Stimulated activated CD8-positive, alpha-beta memory T cell treated with anti-CD3 and anti-CD28 coated beads, Interleukin-12 subunit alpha, Interleukin-12 subunit beta, amount 100 ng/mL, for 24 hours (primary cell): ENCODE results near the gene HGFAC.

Source experiments
- DNase-seq: peaks from one replicate; pipeline ENCODE4 v3.0.0-alpha.2; 2020; ENCODE audit errors: extremely low read depth

Gene HGFAC

DNA sequence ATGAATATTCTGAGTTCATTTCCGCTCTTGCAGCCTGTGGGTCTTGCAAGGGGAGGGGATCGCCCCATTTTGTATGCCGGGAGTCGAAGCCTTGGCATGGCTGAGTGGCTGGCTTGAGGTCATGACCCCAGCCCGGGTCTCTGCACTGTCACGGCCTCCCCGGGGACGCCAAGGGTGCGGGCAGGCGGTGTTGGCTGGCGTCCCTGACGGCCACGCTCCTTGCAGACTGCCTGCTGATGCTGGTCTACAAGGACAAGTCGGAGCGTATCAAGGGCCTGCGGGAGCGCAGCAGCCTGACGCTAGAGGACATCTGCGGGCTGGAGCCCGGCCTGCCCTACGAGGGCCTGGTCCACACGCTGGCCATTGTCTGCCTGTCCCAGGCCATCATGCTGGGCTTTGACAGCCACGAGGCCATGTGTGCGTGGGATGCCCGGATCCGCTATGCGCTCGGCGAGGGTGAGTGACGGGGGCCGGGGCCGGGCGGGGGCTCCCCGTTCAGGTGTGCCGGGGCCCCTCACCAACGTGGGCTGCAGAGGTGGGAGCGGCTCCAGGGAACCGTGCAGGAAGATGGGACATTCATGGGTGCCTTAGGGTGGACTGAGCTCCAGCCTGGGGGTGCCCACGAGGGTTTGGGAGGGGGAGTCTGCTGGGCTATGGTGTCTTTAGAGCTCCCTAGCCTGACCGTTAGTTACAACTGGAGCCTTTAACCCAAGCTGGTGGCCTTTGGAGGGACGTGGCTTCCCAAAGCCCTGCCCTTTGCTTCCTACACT, 31.6 kb downstream of the HGFAC start:
- DNase-seq: no peak

DNA sequence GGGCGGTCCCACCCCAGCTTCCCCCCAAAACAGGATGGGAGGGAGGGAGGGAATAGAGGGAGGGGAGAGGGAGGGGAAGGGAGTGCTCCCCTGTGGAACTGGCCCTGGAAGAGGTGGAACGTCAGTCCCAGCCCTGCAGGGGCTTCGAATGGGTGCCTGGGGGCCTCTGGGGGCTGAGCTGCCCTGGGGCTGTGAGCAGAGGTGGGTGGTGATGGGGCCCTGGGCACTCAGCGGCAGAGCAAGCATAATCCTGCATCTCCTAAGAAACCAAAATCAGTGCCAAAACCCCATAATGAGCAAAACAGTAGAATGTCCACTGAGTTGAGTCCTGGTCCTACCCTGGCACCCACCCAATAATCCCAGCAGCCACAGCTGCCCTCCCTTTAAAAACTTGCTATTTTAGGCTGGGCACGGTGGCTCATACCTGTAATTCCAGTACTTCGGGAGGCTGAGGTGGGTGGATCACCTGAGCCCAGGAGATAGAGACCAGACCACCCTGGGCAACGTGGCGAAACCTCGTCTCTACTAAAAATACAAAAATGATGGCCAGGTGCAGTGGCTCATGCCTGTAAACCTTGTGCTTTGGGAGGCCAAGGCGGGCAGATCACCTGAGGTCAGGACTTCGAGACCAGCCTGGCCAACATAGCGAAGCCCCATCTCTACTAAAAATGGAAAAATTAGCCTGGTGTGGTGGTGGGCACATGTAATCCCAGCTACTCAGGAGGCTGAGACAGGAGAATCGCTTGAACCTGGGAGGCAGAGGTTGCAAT, 32.4 kb downstream of the HGFAC start:
- no peak for DNase-seq

DNA sequence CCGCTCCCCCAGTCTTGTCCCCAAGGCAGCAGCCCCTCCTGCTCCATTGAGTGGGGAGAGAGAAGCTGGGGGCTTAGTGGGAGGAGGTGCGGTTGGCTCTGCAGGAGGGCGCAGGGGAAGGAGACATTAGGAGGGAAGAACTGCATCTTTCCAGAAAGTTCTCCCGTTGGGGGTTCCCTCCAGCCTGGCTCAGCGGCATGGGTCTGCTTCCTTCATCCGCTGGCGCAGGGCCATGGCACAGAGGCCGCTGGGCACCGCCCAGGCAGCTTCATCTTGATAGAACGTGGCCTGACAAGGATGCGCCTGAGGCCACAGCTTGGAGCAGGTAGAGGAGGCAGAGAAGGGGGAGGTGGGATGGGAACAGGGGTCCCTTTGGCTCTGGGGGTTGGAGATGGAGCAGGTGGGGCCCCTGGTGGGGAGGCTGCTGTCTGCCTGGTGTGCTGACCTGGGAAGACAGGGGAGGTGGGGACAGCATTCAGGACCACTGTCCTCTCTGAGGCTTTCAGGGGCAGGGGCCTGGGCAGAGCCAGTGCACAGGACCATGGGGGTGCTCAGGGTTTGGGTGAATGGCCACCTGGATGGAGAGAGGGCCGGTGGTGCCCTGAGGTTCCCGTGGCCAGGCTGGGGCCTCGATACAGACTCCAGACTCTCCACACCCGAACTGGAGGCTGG, 33.4 kb downstream of the HGFAC start:
- no peak for DNase-seq

DNA sequence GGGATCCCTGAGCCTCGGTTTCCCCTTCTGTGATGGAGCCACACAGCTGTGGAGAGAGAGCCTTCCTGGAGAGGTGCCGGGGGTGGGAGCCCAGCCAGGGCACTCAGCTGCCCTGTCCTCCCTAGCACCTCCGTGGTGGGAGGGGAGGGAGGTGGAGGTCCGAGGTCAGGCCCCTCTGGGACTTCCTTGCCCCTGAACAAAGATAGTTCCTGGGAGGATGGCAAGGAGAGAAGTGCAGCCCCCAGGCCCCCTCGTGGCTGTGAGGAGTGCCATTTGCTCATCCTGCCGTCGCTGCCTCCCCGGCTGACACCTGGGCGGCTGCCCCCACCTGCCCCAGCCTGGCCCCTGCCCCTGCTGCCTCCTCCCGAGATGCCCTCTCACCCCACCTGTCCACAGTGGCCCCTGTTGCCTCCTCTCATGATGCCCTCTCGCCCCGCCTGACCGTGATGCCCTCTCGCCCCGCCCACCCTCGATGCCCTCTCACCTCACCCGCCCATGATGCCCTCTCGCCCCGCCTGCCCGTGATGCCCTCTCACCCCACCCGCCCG, 34.0 kb downstream of the HGFAC start:
- no peak for DNase-seq

DNA sequence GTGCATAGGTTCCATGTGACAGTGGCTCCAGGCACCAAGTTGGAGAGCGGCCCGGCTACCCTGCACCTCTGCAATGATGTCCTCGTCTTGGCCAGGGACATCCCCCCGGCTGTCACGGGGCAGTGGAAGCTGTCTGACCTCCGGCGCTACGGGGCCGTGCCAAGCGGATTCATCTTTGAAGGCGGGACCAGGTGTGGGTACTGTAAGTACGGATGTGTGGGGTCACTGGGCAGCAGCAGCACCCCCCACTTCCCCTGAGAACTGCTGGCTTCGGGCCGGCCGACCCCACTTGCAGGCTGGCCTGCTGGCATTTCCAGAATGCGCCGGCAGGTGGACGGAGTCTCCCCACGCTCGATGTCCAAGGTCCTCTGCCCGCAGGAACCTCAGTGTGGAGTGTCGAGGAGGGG, 34.6 kb downstream of the HGFAC start:
- DNase-seq: no peak

DNA sequence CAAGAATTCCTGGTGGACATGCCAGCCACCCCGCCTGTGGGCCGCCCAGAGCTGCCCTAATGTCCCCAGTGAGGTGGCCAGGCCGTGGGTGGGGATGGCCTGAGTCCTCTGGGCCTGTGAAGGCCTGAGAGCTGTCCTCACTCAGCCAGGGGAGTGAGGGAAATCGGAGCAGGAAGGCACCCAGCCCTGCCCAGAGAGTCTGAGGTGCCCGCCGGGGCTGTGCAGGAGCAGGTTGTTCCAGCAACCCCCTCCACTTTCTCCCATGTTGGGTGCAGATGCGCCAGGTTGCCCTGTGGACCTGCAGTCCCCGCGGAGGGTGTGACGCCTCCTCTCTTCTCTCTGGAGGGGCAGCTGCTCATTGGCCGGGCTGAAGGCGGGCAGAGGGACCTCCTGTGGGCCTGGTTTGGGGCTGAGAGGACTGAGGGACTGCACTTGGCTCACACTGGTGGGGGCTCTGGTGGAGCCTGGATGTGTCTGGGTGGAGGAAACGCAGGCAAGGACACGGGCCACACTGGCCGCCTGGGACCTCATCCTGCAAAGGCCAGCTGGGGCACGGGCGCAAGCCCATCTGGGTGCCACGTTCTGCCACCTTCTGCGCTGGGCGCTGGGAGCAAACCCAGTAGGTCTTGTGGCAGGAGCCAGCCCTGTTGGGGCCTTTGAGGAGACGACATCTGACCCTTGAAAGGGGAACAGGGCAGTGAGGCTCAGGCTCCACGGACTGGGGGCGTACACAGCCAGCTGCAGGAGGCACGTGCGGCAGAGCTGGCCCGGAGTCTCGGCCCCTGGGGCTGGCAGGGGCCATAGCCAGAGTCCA, 35.4 kb downstream of the HGFAC start:
- DNase-seq: no peak

DNA sequence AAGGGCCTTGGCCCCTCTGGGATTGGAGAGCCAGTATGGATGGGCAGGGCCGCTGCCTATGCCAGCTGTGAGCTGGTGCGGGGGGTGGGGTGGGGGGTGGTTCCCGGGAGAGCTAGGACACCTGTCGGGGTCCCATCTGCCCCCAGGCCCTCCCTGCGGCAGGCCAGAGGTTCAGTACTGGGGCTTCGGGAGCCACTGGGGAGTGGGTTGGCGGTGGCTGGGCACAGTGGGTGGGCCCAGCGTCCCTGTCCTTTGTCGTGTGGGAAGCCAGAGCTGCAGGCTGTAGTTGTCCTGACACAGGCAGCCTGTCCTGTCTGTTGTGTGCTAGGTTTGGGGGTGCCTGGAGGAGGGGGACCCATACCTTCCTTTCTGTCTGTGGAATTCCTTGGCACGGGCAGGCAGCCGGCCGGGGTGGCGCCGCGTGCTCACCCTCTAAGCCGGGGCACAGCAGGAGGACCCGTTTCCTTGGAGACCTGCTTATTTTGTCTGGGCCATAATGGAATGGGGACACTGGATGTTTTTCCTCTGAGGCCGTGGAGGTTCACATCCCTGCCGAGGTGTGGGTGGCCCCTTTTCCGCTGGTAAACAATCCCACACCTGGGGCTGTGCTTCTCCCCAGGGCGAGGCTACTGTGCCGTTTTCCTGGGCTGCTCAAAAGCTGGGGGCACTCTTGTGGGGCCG, 36.1 kb downstream of the HGFAC start:
- DNase-seq: no peak

DNA sequence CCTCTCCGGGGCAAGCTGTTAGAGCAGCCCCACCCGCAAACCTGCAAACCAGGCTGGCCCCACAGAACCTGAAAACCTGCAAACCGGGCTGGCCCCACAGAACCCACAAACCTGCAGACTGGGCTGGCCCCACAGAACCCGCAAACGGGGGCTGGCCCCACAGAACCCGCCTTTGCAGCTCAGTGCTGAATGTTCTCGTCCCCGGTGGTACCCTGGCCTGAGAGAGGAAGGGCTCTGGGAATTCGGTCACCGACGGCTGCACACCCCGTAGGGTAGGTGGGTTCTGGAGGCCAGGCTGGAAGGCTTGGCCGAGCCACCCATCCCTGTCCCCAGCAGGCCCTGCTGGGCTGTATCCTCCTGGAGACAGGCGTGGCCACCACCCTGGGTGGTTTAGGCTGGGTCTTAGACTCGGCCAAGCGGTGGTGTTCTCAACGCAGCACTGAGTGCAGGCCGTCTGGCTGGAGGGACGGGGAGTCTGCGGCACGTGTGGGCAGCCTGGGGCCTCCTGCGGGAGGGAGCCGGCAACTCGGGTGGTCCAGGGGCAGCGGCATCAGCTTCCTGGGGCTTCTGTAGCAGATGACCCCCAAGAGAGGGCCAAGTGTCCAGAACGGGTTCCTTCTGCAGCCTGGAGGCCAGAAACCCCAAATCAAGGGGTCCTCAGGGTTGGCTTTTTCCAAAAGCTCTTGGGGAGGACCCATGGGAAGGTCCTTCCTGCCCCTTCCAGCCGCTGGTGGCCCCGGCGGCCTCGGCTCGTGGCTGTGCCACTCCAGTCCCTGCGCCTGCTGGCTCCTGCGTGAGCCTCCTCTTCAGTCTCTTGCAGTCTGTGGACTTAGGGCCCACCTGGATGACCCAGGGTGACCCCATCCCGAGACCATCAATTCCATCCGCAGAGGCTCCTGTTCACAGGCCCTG, 36.9 kb downstream of the HGFAC start:
- no peak for DNase-seq

DNA sequence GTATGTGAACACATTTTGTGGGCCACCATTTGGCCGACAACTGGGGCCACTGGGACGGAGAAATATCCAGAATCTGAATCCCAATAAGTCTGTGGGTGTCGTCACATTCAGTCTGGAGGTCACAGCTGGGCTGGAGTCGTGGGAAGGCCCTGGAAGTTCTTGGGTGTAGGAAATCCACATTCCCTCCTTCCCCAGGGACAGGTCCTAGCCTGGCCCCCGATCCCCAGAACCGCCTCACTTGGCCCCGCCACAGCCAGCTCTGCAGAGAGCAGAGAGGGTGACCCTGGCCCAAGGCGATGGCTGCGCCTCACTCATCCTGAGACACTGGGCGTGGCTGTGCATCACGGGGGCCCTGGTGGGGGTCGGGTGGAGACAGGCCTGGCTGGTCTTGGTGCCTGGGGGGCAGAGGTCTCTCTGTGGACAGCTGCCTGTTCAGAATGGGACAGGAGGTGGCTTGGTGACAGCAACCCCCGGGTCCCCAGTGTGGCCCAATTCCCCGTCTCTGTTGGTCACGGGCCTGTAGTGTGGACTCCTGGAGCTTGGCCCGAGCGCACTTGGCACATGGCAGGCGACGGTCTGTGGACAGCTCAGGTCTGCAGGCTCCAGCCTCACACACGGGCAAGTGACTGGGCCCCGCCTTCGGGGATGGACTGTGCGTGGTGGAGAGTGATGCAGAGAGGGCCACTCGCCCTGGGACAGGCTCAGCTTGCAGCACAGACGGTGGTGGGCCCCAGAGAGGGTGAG, 37.8 kb downstream of the HGFAC start:
- DNase-seq: no peak

DNA sequence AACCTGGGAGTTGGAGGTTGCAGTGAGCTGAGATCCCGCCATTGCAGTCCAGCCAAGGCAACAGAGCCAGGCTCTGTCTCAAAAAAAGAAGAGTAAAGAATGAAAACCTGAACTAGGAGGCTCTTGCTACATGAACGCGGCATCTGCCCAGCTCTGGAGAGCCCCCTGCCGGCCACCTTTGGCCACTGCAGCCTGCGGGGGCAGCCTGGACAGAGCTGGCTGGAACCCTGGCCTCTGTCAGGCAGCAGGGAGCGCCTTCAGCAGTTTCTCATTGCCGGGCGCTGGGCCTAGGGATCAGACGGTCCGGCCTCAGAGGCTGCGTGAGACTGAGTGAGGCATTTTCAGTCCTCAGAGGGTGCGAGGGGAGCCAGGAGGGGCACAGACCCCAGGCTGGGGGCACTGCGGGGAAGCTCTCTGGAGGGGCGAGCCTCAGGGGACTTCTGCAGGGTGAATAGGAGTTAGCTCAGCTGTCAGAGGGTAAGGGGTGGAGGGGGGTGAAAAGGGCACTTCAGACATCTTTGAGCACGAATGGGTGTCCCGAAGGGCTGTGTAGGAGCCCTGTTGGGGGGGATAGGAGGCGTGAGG, 38.9 kb downstream of the HGFAC start:
- DNase-seq: peak; percentile 16

DNA sequence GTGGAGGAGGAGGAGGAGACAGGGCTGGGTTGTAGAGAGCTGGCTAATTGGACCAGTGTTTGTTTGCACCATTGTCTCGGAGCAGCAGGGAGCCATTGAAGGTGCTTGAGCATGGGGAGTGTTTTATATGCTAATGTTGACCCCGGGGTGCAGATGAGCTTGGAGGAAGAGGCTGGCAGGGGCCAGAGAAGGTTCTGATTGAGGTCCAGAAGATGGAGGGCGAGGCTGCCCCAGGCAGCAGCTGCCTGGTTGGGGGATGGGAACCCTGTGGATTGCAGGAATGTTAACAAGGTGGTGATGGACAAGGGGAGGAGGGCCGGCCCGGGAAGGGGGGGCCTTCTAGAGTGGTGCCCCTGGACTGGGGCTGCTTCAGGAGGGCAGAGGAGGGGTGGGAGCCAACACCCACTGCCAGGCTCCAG, 39.4 kb downstream of the HGFAC start:
- no peak for DNase-seq

DNA sequence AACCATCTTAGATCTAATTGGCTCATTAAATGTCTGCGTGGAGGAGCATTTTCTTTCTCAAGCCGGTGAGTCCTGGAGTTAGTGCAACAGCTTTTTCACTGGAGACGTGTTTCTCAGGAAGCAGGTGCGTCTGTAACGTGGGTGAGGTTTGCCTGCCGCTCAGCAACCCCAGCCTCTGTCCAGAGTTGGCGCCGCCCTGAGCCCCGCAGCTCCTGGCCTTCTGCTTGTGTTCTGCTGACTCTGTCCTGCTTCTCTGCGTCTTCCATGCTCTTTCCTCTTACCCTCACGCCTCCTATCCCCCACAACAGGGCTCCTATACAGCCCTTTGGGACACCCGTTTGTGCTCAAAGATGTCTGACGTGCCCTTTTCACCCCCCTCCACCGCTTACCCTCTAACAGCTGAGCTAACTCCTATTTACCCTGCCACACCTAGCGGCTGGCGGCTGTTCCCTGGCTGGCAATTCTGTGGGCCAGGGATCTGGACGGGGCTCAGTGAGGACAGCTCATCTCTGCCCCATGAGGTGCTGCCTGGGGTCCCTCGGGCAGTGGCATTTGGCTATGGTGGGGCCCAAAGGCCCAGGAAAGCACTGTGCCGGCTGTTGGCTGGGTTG, 40.1 kb downstream of the HGFAC start:
- DNase-seq: no peak

DNA sequence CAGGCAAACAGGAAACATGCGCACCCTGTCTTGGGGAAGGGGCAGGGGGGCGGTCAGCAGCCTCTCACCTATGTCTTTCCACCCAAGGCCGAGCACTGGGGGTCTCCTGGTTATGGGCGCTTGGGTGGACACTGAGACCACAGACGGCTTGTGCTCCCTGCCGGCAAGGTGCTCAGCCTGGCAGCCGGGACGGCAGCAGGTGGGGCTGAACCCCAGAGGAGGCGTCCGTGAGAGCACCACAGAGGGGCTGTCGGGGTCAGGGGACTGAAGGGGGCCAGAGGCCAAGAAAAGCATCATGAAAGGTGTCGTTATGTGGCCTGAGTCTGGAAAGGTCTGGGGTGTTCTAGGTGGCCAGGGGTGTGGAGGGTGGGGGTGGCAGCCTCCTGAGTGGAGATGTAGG, 40.9 kb downstream of the HGFAC start:
- DNase-seq: no peak

DNA sequence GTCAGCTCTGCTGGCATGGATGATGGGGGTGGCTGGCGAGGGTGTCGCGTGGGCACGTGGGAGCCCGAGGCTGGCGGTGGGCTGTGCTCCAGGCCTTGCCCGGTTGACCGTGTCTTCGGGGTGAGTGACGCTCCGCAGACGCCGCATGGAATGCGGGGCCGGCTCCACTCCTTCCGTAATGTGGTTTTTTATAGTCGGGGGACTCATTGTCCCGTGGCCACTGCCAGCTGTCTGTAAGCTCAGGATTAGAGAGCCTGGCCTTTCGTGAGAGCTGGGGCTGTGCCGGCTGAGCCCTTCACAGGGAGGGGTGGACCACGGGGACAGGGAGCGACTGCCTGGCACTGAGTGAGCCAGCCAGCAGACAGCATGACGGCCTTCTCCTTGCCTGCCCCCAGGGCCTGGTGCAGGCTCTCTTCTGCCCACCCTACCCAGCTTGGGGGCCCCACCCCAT, 41.7 kb downstream of the HGFAC start:
- DNase-seq: no peak

DNA sequence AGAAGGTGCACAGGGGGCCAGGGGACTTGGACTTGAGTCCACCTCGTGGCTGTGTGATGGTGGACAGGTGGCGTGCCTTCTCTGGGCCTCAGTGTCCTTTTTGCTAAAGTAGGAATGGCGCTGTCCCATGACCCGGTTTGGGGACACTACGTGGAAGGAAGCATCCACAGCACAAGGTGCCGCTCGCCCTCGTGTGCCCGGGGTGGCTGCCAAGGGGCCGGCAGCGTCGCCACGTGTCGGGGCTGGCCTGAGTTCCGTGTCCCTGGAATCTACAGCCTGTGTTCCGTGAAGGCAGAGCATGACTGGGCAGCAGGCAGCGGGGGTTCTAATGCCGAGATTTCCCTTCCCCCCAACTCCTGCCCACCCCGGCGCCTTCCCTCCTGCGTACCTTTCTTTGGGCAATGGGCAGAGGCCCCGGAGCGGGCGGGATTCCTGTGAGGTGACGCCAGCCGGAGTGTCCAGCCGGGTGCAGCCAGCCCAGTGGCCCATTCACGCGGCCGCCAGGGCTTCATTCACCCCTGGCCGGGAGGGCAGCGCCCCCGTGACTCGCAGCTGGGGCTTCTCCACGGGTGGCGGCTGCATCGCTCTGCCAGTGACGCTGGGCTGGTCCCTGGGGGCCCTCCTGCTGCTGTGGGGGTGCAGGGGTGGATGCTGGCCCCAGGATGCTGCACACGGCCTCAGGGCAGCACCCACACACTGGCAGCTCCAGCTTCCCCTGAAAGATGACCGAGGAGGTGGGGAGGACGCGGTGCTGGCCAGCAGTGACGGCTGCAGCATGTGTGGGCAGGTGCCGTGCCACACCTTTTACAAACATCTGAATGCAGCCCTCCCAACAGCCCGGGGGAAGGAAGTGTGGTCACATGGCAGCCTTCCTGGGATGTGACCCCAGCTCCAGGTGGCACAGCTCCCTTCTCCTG, 42.5 kb downstream of the HGFAC start:
- no peak for DNase-seq

DNA sequence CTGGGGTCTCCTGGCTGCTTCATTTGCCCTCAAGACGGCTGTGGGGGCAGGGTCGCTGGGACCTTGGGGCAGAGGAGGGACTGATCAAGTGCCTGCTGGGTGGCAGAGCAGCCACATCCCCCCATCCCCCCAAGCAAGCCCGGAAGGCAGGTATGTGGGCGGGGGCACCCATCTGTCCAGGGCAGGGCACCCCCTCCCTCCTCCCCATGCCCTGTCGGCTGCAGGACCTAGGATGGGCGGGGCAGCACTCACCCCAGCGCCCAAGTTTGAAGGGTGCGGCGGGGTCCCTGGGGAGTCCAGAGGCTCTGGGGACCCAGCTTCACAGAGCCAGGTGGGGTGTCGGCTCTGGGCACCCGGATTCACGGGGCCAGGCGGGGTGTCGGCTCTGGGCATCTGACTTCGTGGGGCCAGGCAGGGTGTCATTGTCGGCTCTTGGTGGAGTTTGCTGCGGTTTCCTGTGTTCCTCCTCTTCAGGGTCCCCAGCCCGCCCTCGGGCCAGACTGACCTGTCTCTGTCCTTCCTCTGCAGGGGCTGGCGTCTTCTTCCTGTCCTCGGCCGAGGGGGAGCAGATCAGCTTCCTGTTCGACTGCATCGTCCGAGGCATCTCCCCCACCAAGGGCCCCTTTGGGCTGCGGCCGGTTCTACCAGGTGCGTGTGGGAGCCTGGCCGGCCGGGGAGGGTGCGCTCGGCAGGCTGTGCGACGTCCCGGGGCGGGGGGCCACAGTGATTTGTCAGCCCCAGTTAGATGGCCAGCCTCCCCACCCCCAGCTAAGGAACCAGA, 43.4 kb downstream of the HGFAC start:
- DNase-seq: no peak
